Fibroblast of the aortic adventitia (primary cell): Measurements from ENCODE around the gene P3H2. TPM values are rescaled to one million over a fixed set of nuclear protein-coding genes. Genes with fewer than 3 reads are reported as not detected.
"Not testable (repeated sequence)": the region's sequence is repeated elsewhere in the genome, so short reads cannot be mapped to it uniquely, and the experiment has no call there.

Experiments
- DNase-seq: peaks from one replicate; pipeline ENCODE4 v3.0.0-alpha.2; 2010; ENCODE audit warnings: low read depth
- H3K4me3 ChIP-seq: 2 replicates; pipeline ENCODE4 v1.5.1; 2011; ENCODE audit warnings: low read depth, mild to moderate bottlenecking, control low read depth, low read length, moderate library complexity
- total RNA-seq: library from RNA; depleted of rRNA; stranded (reverse); fragments of >200 nt; gene quantifications from 2 replicates; pipeline ENCODE4 v1.2.3, GENCODE V29; 2012; ENCODE audit warnings: low replicate concordance
- TF ChIP-seq, protein P1 (sequence below): IDR thresholded peaks from 2 replicates; pipeline ENCODE4 v1.5.1; 2011; ENCODE audit warnings: mild to moderate bottlenecking, low read length, control low read depth, inconsistent platforms; ENCODE audit not compliant: insufficient read depth

Gene P3H2
- total RNA-seq = 4.0 and 15.6 TPM in 2 replicates

- TF ChIP-seq, protein P1, sequence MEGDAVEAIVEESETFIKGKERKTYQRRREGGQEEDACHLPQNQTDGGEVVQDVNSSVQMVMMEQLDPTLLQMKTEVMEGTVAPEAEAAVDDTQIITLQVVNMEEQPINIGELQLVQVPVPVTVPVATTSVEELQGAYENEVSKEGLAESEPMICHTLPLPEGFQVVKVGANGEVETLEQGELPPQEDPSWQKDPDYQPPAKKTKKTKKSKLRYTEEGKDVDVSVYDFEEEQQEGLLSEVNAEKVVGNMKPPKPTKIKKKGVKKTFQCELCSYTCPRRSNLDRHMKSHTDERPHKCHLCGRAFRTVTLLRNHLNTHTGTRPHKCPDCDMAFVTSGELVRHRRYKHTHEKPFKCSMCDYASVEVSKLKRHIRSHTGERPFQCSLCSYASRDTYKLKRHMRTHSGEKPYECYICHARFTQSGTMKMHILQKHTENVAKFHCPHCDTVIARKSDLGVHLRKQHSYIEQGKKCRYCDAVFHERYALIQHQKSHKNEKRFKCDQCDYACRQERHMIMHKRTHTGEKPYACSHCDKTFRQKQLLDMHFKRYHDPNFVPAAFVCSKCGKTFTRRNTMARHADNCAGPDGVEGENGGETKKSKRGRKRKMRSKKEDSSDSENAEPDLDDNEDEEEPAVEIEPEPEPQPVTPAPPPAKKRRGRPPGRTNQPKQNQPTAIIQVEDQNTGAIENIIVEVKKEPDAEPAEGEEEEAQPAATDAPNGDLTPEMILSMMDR = peak; percentile 46
- H3K4me3 ChIP-seq = peak within 1 kb of the TSS; percentile 74
- DNase-seq = peak; percentile 84
Observed at GRCh38 chr3:190120269-190121060, at the start of gene P3H2. Gene P3H2 (minus strand): TSS chr3:190120897. CDS start chr3:190120731, 166 bp downstream.

- TF ChIP-seq, protein P1 = no peak
- H3K4me3 ChIP-seq = no peak overlapping the region
- no peak for DNase-seq
Observed at GRCh38 chr3:190169877-190170276, 49.2 kb upstream of the P3H2 start.

DNA sequence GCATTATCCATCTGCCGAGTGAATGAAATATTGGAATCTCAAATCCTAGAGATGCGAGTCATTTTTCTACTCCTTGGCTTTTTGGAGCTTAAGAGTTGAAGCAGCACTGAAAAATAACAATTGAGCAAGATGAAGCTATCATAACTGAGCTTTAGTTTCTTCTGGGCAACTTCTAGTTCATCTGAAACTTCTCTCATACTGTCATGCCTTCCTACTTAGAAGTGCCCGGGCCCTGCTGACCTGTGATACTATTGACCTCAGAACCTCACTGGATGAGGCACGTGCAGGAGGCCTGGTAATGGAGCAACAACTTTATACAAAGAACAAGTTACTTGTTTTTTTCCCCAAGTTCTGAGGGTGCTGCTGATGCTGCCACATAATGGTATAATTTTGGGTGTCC, 48.5 kb upstream of the P3H2 start:
- H3K4me3 ChIP-seq = no peak overlapping the region
- TF ChIP-seq, protein P1 = no peak
- peak; percentile 22 for DNase-seq

- H3K4me3 ChIP-seq = no peak overlapping the region
- TF ChIP-seq, protein P1 = no peak
- DNase-seq = peak; percentile 30
Observed at GRCh38 chr3:190167936-190168680, 47.4 kb upstream of the P3H2 start.

- TF ChIP-seq, protein P1 = no peak
- no peak for DNase-seq
- no peak overlapping the region for H3K4me3 ChIP-seq
Observed at GRCh38 chr3:190166948-190167347, 46.3 kb upstream of the P3H2 start.

DNA sequence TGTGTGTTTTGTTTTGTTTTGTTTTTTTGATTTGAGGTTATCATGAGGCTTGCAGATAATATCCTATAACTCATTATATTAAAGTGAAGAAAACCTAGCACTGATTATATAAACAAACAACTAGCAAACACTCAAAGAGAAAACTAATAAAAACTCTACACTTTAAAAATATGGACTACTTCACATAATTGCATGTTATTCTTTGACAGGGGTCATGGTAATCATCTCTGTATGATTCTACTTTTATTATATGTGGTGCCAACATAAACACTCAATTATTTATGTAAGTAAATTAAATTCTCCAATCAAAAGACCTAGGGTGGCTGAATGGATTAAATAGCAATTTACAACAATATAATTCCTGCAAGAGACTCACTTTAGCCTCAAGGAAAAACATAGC, 44.6 kb upstream of the P3H2 start:
- DNase-seq = no peak
- no peak overlapping the region for H3K4me3 ChIP-seq
- TF ChIP-seq, protein P1 = no peak

GRCh38 chr3:190162013-190162412, 41.3 kb upstream of the P3H2 start:
- DNase-seq, H3K4me3 ChIP-seq: not testable (repeated sequence)
